CD4-positive, alpha-beta T cell treated with Interleukin-1 beta for 1 hour (primary cell): ENCODE measurements around the gene ANKMY2.
"Not testable (repeated sequence)": the region's sequence is repeated elsewhere in the genome, so short reads cannot be mapped to it uniquely, and the experiment has no call there.

Source experiments
- DNase-seq, 2 donors: peaks; one replicate each; pipeline ENCODE4 v3.0.0-alpha.2; 2020 to 2022

ANKMY2 gene

DNA sequence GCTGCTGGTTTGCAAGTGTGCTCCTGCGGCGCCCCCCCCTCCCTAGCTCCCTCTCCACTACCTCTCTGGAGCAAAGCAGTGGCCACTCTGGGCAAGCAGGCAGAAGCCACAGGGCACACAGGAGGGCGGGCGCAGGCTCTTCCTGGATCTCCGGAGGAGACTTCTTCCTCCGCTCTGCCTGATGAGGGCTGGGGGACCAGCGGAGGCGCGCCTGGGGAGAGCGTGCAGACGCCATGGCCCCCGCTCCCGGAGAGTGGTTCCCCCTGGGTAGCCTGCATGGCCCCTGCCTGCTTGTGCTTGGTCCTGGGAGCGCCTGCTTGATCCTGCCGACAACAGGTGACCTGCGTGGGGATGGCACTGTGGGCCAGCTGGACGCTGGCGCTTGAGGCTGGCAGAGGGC, 29.0 kb downstream of the ANKMY2 start:
- DNase-seq = no peak

DNA sequence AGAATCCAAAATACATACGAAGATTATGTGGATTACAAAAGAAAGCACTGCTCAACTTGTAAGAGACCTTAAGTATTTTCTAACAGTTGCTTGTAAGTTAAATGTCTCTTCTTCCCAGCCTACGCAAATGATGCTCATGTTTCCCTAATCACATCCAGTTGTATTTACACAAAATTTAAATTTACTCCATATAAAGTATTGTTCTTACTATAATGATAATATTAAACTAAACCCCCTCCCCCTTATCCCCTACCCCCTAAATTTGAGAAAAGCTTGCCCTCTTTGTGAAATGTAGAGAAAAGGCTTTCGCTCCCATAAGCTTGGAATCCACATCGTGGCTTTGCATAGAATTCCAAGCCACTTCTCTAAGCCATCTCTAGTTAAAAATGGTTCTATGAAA, 29.4 kb downstream of the ANKMY2 start:
- no peak for DNase-seq

DNA sequence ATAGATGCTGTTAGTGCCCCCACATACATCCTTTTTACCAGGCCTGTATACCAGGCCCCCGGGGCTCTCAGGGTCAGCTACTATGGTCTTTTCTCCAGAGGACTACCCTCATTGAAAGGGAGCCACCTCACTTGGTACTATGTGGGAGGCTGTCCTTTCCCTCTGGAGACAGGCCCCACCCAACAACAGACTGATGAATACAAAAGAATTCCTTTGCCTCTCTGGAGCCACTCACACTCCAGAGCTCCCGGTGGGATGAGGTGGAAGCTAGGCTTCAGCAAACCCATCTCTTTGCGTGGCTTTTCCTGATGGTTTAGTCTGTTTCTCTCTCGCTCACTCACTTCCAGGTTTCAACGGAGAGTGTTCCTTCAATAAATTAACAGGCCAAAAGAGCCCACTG, 30.3 kb downstream of the ANKMY2 start:
- no peak for DNase-seq

DNA sequence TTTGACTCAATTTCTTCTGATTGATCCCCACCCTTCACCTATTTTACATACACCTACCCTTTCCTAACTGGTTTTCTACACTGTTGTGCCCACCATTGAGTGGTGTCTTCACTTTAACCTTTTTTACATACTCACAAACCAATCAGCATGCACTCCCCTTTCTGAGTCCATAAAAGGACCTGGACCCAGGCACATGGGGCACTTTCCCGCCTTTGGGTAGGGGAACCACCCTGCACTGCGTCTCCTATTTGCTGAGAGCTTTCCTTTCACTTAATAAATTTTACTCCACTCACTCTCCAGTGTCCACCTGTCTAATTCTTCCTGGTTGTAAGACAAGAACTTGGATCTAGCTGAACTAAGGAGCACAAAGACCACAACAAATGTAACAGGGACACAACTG, 33.8 kb downstream of the ANKMY2 start:
- no peak for DNase-seq

DNA sequence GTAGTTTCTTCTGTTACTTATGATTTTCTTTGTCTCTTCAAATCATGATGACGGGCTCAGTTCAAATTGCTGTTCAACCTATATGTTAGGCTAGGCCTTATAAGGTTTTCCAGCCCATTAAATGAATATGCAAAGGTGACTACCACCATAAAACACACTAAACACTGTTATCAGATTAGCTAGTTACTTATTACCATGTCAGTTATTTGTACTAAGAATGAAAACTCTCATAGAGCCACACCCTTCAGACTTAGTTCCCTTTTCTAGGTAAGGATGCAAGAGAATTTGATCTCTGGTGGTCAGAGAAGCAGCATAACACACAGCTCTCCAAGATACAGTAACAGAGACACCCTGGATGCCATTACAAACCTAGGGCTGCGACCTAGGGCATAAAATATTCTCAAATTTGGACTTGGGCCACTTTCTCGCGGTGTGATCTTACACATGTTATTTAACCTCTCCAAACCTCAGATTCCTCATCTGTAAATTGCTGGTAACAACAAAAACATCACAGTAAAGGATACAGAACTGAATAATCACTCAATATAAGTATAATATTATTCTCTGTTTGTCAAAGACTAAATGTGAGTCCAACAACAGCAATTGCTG, 35.6 kb downstream of the ANKMY2 start:
- DNase-seq = no peak

DNA sequence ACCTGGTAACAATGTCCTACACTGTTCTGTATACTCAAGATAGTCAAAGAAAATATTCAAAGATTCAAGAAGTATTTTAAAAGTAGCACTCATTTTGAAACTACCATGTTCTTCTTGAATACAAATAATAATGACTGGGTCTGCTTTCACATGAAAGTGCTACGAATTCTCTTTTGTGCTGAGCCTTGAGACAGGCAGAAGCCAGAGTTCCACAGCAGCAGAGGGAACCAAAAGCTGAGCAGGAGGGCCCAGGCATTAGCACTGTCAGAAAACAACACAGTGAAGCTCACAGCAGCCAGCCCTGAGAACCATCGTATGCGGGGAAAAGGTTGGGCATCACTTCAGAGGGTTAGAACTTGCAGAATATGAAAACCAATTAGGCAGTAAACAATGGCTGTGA, 38.9 kb downstream of the ANKMY2 start:
- DNase-seq = no peak

DNA sequence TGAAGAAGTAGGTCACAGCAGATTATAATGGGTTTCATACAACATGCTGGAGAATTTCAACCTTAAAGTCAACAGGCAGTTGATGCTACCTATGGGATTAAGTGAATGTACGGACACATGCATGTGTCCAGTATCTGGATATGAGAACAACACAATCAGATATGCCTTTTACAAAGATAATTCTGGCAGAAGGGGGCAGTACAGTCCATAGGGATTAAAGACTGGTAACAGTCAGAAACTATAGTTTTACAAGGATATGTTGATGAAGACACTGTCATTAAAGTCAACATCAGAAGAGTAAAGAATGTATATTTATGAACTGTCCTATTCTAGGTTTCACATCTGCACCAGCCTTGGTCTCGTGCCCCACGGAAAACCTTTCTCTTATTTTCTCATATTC, 41.5 kb downstream of the ANKMY2 start:
- no peak for DNase-seq

DNA sequence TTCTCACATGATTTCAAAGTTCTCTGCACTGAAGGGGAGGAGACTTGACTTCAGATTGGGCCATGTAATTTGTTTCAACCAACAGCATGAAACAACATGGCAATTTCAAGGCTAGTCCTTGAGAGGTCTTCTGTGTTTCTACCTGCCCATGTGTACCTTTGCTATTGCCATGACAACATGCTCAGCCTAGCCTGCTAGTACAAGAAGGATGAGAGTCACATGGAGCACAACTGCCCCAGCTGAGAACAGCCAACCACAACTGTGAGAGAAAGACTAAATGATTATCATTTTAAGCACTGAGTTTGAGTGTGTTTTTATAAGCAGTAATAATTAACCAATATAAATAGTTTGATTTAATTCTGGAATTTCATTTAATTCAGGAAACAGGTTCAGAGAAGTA, 41.9 kb downstream of the ANKMY2 start:
- DNase-seq = no peak

DNA sequence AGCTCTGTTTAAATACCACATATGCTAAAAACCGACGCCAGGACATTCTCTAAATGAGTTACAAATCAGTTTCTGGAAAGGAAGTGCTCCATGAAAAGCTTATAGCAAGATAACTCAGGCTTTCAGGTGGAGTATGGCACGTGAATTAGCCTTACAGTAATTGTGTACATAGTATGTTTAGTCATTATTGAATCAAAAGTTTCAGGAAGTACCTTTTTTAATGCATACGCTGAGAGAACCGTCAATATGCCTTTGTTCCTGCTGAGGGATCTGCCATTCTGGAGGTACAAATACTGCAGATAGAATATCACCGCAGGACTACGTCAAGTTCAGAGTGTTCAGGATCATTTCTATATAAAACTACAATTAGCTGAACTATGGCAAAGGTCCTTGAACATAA, 45.7 kb downstream of the ANKMY2 start:
- DNase-seq = no peak

DNA sequence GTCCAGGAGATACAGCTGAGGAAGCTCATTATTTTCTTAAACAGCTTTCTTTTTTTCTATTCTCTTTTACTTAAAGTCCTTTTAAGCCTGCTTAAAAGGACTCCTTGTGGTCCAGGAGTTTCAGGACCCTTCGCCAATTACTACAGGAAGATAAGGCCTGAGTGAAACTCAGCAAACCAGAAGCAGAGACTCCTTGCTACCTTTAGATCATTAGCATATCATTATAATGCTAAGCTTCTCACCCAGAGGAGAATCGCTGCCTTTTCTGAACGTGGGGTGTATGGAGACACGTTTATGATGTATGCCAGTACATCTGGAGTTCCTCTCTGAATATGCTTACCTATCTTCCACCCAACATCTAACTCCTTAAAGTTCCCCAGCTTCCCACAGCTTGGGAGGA, 47.5 kb downstream of the ANKMY2 start:
- no peak for DNase-seq

DNA sequence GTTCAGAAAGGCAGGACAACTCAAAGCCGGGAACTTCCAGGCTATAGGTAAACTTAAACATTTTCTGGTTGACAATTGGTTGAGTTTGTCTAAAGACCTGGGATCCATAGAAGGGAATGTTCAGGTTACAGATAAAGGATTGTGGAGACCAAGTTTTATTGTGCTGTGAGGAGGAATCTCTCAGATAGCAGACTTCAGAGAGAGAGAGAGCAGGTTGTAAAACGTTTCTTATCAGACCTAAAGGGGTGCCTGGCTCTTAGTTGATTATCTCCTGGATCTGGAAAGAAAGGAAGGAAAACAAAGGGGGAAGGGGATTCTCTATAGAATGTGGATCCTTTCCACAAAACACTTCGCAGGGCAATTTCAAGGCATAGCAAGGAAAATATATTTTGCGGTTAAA, 50.0 kb downstream of the ANKMY2 start:
- not testable (repeated sequence) for DNase-seq

DNA sequence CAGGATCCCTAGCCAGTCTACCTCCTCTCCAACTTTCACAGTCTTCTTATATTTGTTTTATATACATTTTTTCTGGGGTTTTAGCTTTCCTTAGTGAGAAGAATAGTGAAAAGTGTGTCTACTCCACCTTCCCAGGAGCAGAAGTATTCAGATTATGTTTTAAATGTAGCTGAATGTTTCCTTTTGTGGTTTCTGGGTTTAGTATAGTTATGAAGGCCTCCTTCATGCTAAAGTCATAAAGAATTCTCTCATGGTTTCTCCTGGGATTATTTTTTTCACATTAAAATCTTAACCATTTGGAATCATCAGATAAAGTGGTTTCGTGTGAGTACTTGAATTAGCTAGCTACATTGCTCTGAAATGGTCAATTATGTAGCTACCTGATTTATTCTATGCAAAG, 50.9 kb downstream of the ANKMY2 start:
- DNase-seq = no peak

DNA sequence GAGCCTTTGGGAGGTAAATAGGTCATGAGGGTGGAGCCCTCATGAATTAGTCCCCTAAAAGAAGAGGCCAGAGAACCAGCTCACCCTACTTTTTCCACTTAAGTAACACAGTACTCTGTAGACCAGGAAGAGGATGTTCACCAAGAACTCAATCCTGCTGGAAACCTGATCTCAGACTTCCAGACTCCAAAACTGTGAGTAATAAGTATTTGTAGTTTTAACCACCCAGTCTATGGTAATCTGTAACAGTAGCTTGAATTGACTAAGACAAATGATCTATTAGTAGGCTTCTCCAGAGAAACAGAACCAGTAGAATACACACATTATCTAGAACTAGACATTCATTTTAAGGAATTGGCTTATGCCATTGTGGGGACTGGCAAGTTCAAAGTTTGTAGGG, 51.5 kb downstream of the ANKMY2 start:
- no peak for DNase-seq

DNA sequence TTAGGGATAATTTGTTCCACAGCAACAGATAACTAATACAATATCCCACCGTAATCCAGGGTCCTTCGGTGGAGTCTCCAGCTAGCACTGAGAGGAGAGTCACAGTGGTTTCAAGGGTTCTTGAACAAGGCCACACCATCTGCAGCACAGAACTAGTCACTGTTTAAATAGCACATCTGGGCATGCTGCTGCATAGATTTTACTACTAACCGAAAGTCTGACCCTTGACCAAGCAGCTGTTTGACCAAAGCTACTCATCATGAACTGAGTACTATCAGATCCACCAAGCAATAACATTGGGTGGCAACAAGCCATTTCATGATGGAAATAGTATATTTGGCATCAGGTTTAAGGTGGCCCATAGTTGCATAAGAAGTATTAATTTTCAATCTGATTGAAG, 53.2 kb downstream of the ANKMY2 start:
- DNase-seq = no peak

DNA sequence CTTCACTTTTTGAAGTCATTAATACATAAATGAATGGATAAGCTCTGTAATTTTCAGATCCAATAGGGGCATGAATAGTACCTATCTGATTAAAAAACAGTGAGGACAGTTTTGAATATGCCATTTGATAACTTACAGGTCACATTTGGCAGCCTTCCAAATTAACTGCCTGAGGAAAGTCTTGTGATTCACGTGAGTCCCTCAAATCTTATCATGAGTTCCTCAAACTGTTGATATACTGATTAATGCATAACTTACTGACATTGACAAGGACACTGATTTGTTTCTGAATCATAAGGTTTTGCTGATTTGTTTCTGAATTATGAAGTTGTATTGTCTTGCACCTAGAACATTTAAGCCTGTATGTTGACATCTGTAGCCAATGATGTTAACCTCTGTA, 55.1 kb downstream of the ANKMY2 start:
- DNase-seq = no peak

DNA sequence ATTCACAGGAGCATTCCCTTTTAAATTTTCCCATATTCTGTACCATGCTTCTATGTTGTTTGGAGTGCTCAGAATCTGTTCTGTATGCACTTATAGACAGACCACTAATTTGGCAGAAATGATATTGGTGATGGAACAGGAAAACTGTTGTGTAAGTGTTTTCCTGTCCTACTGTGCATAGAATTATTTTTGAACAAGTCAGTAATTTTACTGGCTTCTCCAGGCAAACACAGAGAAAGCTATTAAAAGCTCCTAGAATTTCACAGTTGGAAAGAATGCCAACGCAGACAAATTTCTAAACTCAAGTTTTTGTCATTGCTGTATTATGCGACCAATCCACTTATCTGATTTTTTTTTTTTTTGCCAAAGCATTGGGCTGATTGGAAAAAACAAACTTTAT, 55.7 kb downstream of the ANKMY2 start:
- no peak for DNase-seq

DNA sequence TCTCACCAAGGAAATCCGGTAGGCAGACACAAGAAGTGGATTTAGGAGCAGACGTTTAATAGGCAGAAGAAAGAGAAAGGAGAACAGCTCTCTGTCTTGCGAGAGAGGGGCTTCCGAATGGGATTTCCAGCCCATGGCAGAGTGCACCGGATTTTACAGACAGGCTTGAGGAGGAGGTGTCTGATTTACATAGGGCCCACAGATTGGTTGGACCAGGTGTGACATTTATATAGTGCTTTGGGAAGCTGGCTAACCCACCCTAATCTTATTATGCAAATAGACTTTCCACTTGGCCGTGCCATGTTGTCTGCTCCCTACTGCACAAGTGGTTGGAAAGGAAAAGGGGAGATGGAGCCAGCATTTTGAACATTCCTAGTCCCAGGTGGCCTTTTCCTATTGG, 57.8 kb downstream of the ANKMY2 start:
- no peak for DNase-seq

DNA sequence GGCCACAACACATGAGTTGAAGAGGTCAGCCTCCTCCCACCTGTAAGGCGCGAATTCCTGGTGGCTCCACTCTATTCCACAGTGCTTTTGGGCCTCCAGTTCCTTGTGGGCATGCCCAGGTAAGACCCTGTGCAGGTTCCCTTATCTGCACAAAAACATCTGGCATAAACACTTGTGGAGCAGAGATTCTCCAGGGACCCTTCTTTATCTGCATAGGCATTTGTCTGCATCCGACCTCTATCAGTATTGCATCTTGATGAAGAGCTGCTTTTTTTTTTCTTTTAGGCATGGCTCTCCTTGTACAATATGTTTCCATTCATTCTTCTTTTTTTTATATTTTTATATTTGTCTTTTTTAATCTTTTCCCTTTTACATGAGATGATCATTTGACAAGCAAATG, 58.4 kb downstream of the ANKMY2 start:
- no peak for DNase-seq

DNA sequence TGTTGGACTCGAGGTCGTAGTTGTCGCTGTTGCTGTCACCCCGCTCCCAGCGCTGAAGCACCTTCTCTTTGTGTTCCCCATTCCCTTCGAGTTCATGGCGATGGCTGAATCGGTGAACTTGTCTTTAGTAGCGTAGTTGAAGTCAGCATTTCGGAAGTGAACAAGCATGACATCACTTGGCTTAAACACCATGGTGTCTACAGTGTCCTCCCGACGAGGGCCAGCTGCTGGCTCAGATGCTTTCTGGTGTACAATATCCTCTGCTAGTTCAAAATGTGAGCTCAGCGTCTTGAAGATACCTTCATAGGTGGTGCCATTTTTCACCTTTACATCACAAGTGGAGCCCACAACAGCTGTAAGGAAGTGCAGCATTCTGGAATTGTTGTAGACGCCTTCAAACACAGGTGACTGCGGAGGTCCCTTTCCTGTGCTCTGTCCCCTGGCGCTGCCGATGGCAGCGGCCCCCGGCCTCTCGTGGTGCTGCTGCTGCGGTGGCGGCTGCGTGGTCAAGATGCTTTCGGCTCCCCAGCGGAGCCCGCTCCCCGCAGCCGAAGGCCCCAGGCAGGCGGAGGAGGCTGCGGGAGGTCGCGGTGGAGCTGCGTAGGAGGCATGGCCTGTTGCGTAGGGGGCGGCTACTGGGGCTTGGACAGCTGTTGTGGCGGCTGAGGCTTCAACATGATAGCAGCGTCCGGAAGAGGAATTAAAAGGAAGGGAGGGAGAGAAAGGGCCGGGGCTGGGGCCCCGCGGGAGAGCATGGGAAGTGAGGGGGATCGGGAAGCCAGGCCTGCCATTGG, 59.3 kb downstream of the ANKMY2 start:
- DNase-seq = no peak

DNA sequence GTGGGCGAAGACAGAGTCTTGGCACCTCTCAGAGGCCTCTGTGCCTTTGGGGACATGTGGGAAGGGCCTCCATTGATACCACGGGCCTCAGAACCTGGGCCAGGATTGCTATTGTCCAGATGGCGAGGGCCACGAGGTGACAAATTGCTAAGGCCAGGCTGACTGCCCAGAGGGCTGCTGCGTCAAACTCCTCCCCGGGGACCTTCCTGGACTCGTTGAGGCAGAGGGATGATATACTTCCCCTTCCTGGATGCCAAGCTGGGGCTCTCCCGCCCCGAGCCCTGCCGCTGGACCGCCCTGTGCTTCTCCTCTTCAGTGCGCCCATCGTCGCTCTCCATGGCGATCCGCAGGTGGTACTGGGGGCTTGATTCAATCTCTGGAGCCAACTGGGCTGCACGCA, 60.0 kb downstream of the ANKMY2 start:
- no peak for DNase-seq

DNA sequence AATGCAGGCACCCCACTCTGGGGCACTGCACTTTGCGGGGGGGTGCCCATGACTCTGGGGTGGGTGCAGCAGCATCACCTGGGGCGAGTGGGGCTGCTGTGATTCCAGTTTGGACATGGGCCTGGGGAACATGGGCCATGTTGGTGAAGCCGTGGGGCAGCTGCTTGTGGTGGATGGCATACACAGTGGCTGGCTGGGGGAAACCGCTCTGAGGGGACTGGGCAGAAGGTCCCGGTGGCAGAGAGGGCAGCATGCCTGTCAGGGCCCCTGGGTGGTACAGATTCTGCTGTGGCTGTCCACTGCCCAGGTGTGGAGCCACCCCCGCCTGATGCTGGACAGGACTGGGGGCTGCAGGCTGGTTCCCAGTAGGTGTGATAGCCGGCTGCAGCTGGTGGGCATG, 61.7 kb downstream of the ANKMY2 start:
- no peak for DNase-seq

DNA sequence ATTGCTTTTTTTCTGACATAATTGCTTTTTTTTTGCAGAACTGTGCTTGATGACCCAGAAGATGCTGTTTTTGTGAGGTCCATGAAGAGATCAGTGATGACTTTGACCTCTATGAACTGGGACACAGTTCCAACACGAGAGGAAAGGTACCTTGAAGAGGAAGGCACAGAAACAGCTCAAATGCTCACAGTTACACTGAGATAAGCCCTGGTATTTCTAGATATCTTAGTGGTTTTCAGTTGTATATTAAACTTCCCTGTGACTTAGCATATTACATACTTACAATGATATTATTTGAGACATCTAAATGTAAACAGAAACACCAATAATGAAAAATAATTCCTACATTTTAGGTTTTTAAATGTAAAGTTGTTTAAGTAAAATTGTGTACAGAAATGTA, 64.3 kb downstream of the ANKMY2 start:
- DNase-seq = no peak

DNA sequence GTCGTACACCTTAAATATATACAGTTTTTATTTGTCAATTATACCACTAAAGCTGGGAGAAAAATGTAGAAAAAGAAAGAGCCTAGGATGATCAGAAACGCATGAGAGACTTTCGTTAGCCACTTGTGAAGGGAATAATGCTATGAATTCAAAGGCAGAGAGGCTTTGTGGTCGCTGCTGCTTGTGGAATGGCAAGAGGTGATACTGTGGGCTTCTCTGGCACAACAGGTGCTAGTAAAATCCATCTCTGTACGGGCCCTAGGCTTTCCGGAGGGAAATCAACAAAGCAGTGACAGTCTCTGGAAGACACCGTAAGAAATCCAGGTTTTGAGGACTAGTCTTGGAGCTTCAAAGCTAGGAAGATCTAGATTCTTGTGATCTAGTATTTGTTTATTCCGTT, 66.3 kb downstream of the ANKMY2 start:
- no peak for DNase-seq

DNA sequence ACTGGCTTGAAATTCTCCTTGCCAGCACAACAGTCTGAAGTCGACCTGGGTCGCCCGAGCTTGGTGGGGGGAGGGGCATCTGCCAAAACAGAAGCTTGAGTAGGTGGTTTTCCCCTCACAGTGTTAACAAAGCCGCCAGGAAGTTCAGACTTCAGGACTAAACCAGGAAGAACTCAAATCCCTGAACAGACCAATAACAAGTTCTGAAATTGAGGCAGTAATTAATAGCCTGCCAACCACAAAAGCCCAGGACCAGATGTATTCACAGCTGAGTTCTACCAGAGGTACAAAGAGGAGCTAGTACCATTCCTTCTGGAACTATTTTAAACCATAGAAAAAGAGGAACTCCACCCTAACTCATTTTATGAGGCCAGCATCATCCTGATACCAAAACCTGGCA, 73.6 kb downstream of the ANKMY2 start:
- no peak for DNase-seq

DNA sequence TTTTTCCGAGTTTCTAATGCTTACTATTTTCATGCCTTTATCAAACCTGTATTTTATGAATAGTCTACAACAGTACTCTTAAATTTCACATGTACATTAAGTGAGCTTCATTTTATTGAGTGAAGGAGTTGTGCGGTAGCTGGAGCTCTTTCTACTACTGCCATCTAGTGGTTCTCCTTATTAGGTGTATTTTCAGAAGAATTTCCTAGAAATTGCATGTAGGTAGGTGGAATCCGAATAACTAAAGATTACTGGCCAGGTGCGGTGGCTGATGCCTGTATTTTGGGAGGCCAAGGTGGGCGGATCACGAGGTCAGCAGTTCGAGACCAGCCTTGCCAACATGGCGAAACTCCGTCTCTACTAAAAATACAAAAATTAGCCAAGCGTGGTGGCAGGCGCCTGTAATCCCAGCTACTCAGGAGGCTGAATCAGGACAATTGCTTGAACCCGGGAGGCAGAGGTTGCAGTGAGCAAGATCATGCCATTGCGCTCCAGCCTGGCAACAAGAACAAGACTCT, 80.6 kb downstream of the ANKMY2 start:
- peak in 1 of 2 donors; percentile 51 for DNase-seq
